ENCODE results near the gene STX1B. TPM values are rescaled to one million over a fixed set of nuclear protein-coding genes. Genes with fewer than 3 reads are reported as not detected.

Gene STX1B
- total RNA-seq, 1 experiment from 2014 or later = 15.9 TPM

DNA sequence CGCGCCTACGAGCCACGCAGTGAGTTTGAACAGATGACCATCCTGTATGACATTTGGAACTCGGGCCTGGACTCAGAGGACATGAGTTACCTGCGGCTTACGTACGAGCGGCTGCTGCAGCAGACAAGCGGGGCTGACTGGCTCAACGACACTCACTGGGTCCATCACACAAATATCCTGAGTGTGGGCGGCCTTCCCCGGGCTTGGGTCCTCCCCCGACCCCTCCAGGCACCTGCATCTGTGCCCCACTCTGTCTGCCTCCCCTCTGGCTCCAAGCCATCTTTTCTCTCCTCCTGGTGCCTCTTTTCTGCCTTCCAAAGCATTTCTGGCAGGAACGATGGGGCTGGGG lies 30.4 kb downstream of the STX1B start (continued):
- TF ChIP-seq, protein P1, sequence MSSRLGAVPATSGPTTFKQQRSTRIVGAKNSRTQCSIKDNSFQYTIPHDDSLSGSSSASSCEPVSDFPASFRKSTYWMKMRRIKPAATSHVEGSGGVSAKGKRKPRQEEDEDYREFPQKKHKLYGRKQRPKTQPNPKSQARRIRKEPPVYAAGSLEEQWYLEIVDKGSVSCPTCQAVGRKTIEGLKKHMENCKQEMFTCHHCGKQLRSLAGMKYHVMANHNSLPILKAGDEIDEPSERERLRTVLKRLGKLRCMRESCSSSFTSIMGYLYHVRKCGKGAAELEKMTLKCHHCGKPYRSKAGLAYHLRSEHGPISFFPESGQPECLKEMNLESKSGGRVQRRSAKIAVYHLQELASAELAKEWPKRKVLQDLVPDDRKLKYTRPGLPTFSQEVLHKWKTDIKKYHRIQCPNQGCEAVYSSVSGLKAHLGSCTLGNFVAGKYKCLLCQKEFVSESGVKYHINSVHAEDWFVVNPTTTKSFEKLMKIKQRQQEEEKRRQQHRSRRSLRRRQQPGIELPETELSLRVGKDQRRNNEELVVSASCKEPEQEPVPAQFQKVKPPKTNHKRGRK (CRISPR knock-in tag; IDR thresholded peaks at IDR 0.05; ENCODE audit: borderline replicate concordance) = no peak
- TF ChIP-seq, protein P2, sequence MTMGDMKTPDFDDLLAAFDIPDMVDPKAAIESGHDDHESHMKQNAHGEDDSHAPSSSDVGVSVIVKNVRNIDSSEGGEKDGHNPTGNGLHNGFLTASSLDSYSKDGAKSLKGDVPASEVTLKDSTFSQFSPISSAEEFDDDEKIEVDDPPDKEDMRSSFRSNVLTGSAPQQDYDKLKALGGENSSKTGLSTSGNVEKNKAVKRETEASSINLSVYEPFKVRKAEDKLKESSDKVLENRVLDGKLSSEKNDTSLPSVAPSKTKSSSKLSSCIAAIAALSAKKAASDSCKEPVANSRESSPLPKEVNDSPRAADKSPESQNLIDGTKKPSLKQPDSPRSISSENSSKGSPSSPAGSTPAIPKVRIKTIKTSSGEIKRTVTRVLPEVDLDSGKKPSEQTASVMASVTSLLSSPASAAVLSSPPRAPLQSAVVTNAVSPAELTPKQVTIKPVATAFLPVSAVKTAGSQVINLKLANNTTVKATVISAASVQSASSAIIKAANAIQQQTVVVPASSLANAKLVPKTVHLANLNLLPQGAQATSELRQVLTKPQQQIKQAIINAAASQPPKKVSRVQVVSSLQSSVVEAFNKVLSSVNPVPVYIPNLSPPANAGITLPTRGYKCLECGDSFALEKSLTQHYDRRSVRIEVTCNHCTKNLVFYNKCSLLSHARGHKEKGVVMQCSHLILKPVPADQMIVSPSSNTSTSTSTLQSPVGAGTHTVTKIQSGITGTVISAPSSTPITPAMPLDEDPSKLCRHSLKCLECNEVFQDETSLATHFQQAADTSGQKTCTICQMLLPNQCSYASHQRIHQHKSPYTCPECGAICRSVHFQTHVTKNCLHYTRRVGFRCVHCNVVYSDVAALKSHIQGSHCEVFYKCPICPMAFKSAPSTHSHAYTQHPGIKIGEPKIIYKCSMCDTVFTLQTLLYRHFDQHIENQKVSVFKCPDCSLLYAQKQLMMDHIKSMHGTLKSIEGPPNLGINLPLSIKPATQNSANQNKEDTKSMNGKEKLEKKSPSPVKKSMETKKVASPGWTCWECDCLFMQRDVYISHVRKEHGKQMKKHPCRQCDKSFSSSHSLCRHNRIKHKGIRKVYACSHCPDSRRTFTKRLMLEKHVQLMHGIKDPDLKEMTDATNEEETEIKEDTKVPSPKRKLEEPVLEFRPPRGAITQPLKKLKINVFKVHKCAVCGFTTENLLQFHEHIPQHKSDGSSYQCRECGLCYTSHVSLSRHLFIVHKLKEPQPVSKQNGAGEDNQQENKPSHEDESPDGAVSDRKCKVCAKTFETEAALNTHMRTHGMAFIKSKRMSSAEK (CRISPR knock-in tag; IDR thresholded peaks at IDR 0.05; ENCODE audit: borderline replicate concordance) = no peak
- TF ChIP-seq, protein P3, sequence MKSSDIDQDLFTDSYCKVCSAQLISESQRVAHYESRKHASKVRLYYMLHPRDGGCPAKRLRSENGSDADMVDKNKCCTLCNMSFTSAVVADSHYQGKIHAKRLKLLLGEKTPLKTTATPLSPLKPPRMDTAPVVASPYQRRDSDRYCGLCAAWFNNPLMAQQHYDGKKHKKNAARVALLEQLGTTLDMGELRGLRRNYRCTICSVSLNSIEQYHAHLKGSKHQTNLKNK (CRISPR knock-in tag; IDR thresholded peaks at IDR 0.05) = no peak
- TF ChIP-seq, protein P4, sequence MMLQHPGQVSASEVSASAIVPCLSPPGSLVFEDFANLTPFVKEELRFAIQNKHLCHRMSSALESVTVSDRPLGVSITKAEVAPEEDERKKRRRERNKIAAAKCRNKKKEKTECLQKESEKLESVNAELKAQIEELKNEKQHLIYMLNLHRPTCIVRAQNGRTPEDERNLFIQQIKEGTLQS (CRISPR knock-in tag; conservative IDR thresholded peaks at IDR 0.05) = no peak
- no peak for TF ChIP-seq ATF1 (CRISPR knock-in tag; IDR thresholded peaks at IDR 0.05)
- TF ChIP-seq, protein P5, sequence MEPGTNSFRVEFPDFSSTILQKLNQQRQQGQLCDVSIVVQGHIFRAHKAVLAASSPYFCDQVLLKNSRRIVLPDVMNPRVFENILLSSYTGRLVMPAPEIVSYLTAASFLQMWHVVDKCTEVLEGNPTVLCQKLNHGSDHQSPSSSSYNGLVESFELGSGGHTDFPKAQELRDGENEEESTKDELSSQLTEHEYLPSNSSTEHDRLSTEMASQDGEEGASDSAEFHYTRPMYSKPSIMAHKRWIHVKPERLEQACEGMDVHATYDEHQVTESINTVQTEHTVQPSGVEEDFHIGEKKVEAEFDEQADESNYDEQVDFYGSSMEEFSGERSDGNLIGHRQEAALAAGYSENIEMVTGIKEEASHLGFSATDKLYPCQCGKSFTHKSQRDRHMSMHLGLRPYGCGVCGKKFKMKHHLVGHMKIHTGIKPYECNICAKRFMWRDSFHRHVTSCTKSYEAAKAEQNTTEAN (CRISPR knock-in tag; IDR thresholded peaks at IDR 0.05) = no peak

DNA sequence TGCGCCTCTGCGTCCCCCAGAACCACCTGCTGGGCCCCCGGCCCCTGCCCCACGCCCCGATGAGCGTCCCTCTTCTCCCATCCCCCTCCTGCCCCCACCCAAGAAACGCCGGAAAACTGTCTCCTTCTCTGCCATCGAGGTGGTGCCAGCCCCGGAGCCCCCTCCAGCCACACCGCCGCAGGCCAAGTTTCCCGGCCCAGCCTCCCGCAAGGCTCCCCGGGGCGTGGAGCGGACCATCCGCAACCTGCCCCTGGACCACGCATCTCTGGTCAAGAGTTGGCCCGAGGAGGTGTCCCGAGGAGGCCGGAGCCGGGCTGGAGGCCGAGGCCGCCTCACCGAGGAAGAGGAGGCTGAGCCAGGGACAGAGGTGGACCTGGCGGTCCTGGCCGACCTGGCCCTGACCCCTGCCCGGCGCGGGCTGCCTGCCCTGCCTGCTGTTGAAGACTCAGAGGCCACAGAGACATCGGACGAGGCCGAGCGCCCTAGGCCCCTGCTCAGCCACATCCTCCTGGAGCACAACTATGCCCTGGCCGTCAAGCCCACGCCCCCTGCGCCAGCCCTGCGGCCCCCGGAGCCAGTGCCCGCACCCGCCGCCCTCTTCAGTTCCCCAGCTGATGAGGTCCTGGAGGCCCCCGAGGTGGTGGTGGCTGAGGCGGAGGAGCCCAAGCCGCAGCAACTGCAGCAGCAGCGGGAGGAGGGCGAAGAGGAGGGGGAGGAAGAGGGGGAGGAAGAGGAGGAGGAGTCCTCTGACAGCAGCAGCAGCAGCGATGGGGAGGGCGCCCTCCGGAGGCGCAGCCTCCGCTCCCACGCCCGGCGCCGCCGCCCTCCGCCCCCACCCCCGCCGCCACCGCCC lies 31.0 kb downstream of the STX1B start:
- ChIA-PET POLR2A (no interaction called here), CTCF (no interaction called here)
- peak; percentile 87 for TF ChIP-seq ZNF263 (CRISPR knock-in tag; IDR thresholded peaks at IDR 0.05; ENCODE audit: low read depth)
- TF ChIP-seq, protein P6, sequence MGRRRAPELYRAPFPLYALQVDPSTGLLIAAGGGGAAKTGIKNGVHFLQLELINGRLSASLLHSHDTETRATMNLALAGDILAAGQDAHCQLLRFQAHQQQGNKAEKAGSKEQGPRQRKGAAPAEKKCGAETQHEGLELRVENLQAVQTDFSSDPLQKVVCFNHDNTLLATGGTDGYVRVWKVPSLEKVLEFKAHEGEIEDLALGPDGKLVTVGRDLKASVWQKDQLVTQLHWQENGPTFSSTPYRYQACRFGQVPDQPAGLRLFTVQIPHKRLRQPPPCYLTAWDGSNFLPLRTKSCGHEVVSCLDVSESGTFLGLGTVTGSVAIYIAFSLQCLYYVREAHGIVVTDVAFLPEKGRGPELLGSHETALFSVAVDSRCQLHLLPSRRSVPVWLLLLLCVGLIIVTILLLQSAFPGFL (CRISPR knock-in tag; IDR thresholded peaks at IDR 0.05; ENCODE audit: borderline replicate concordance) = no peak
- Mint-ChIP-seq H3K9me3 (no peaks in the 10 kb centered on the region), H3K27me3 (ENCODE audit: low read depth) (peaks cover 2% of the 10 kb centered on the region; the same call in 1 of the 2 replicates), H3K4me1 (no peaks in the 10 kb centered on the region), H3K36me3 (peaks cover 37% of the 10 kb centered on the region), H3K27ac (no peak overlapping the region), H3K4me3 (no peak overlapping the region)
- DNase-seq (ENCODE audit: low spot score) (no peak), ATAC-seq (peak; percentile 11; the same call in 1 of the 2 replicates)

DNA sequence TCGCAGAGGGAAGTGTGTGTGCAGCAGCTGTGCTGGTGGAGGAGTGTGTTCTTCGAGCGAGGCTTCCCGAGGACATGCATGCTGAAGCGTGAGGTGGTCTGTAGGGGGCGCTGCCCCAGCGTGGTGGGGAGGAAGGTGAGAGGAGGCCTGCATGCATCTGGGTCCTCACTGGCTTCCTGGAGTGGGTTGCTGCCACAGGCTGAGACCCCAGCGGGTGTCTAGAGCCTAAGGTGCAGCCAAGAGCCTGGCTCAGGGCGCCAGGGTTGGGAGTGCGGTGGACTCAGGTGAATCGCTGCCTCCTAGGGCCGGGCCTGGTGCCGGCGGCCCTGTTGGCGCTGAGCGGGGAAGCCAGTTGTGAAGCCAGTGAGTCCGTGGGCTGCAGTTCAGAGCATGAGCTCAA lies 32.9 kb downstream of the STX1B start:
- ChIA-PET POLR2A (interaction anchor here (0.7 kb wide), 2 partner anchors 30 to 180 kb away, joined by 4 read pairs; no protein-coding TSS in a partner anchor), CTCF (interaction anchor here (0.5 to 2.8 kb wide), 7 partner anchors 8 to 65 kb away, joined by 3 to 12 read pairs (median 6); partner anchors contain the start of gene HSD3B7)
- Mint-ChIP-seq H3K27me3 (ENCODE audit: low read depth) (peaks cover 2% of the 10 kb centered on the region; the same call in 1 of the 2 replicates), H3K4me3 (no peak overlapping the region), H3K4me1 (no peaks in the 10 kb centered on the region), H3K9me3 (no peaks in the 10 kb centered on the region), H3K36me3 (peaks cover 55% of the 10 kb centered on the region), H3K27ac (peak overlapping the region; percentile 11; the same call in 1 of the 2 replicates)
- ATAC-seq (peak; percentile 72), DNase-seq (ENCODE audit: low spot score) (peak; percentile 73)
- TF ChIP-seq, protein P7, sequence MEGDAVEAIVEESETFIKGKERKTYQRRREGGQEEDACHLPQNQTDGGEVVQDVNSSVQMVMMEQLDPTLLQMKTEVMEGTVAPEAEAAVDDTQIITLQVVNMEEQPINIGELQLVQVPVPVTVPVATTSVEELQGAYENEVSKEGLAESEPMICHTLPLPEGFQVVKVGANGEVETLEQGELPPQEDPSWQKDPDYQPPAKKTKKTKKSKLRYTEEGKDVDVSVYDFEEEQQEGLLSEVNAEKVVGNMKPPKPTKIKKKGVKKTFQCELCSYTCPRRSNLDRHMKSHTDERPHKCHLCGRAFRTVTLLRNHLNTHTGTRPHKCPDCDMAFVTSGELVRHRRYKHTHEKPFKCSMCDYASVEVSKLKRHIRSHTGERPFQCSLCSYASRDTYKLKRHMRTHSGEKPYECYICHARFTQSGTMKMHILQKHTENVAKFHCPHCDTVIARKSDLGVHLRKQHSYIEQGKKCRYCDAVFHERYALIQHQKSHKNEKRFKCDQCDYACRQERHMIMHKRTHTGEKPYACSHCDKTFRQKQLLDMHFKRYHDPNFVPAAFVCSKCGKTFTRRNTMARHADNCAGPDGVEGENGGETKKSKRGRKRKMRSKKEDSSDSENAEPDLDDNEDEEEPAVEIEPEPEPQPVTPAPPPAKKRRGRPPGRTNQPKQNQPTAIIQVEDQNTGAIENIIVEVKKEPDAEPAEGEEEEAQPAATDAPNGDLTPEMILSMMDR (IDR thresholded peaks at IDR 0.05) = peak; percentile 66
- TF ChIP-seq, protein P8, sequence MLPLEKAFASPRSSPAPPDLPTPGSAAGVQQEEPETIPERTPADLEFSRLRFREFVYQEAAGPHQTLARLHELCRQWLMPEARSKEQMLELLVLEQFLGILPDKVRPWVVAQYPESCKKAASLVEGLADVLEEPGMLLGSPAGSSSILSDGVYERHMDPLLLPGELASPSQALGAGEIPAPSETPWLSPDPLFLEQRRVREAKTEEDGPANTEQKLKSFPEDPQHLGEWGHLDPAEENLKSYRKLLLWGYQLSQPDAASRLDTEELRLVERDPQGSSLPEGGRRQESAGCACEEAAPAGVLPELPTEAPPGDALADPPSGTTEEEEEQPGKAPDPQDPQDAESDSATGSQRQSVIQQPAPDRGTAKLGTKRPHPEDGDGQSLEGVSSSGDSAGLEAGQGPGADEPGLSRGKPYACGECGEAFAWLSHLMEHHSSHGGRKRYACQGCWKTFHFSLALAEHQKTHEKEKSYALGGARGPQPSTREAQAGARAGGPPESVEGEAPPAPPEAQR (CRISPR knock-in tag; IDR thresholded peaks at IDR 0.05) = no peak

Measured in WTC11 (cell line).